Endodermal cell (in vitro differentiated cells): ENCODE data around the gene C19orf12. TPM values are rescaled to one million over a fixed set of nuclear protein-coding genes. Genes with fewer than 3 reads are reported as not detected.

ENCODE experiments used
- DNase-seq: peaks from one replicate; pipeline ENCODE4 v3.0.0-alpha.2; 2017
- H3K27ac ChIP-seq: 2 replicates; pipeline ENCODE4 v1.5.1; 2013; ENCODE audit warnings: mild to moderate bottlenecking, low read depth, low read length, moderate library complexity
- H3K27me3 ChIP-seq: 2 replicates; pipeline ENCODE4 v1.6.1; 2013; ENCODE audit warnings: mild to moderate bottlenecking, low read length, moderate library complexity; ENCODE audit not compliant: insufficient read depth, control insufficient read depth, poor library complexity, severe bottlenecking
- H3K36me3 ChIP-seq: 2 replicates; pipeline ENCODE4 v1.7.0; 2013; ENCODE audit warnings: mild to moderate bottlenecking, low read length, moderate library complexity; ENCODE audit not compliant: control insufficient read depth, insufficient read depth
- H3K4me1 ChIP-seq: one replicate; pipeline ENCODE4 v1.7.0; 2013; ENCODE audit warnings: low read length; ENCODE audit not compliant: control insufficient read depth, insufficient read depth
- H3K4me3 ChIP-seq: 2 replicates; pipeline ENCODE4 v1.5.1; 2013; ENCODE audit warnings: mild to moderate bottlenecking, low read length, moderate library complexity
- H3K9ac ChIP-seq: 2 replicates; pipeline ENCODE4 v1.6.1; 2013; ENCODE audit warnings: mild to moderate bottlenecking, low read length, moderate library complexity; ENCODE audit not compliant: poor library complexity, severe bottlenecking; ENCODE audit errors: extremely low read depth
- H3K9me3 ChIP-seq: 2 replicates; pipeline ENCODE4 v1.6.1; 2013; ENCODE audit warnings: mild to moderate bottlenecking, low read length, moderate library complexity; ENCODE audit not compliant: control insufficient read depth
- H3K27ac Mint-ChIP-seq: 2 replicates; pipeline ENCODE4 v1.8.0; 2020; ENCODE audit warnings: mixed read lengths
- H3K27me3 Mint-ChIP-seq: 2 replicates; pipeline ENCODE4 v1.8.0; 2021; ENCODE audit warnings: mild to moderate bottlenecking, mixed read lengths; ENCODE audit not compliant: insufficient read depth
- H3K36me3 Mint-ChIP-seq: 2 replicates; pipeline ENCODE4 v1.8.0; 2020; ENCODE audit warnings: low read depth, mixed read lengths
- H3K4me1 Mint-ChIP-seq: 2 replicates; pipeline ENCODE4 v1.8.0; 2020; ENCODE audit warnings: mixed read lengths
- H3K4me3 Mint-ChIP-seq: 2 replicates; pipeline ENCODE4 v1.8.0; 2020; ENCODE audit warnings: mild to moderate bottlenecking, moderate library complexity, mixed read lengths
- H3K9me3 Mint-ChIP-seq: 2 replicates; pipeline ENCODE4 v1.8.0; 2020; ENCODE audit warnings: mild to moderate bottlenecking, mixed read lengths
- CTCF ChIP-seq: fragments of 200-600 bp; sonication (generic); conservative IDR thresholded peaks from 2 replicates; pipeline ENCODE4 v1.5.0; 2021; ENCODE audit warnings: antibody characterized with exemption, mild to moderate bottlenecking
- WGBS, 2 experiments: methylation state at CpG; one replicate each; pipeline versions ENCODE4 v1.1.5 to v1.1.7; 2013; ENCODE audit warnings: missing lambda C conversion rate in 2 of 2, mixed read lengths in 1 of 2; ENCODE audit not compliant: insufficient coverage in 1 of 2, insufficient read length in 1 of 2; 5-methylcytosine and 5-hydroxymethylcytosine counted together
- total RNA-seq, 2 donors: library from RNA; stranded (reverse); fragmentation: NEBNext Ultra II Directional in 1 of 2; extraction: Animal tissue kit (Norgen Biotek cat#: 25700) in 1 of 2; gene quantifications; 2 replicates in 1 of 2; 3 replicates in 1 of 2; pipeline ENCODE4 v1.2.1, GENCODE V29; 2021

C19orf12 gene
- total RNA-seq, 2 donors from 2014 or later, result 18.9 to 22.9 TPM

- WGBS, 2 experiments, result 76% methylated on average over 4 of the region's 7 CpGs; no CpG with 5 or more reads in 1 of the 2 experiments
- Histone ChIP-seq H3K27ac (no peak overlapping the region), H3K4me1 (no peaks in the 10 kb centered on the region), H3K9me3 (no peaks in the 10 kb centered on the region), H3K4me3 (no peak overlapping the region), H3K36me3 (no peaks in the 10 kb centered on the region), H3K9ac (no peak overlapping the region), H3K27me3 (no peaks in the 10 kb centered on the region)
- peaks cover under 1% of the 10 kb centered on the region for H3K4me1 Mint-ChIP-seq
- H3K4me3 Mint-ChIP-seq, result no peak overlapping the region
- DNase-seq, result no peak
- H3K27ac Mint-ChIP-seq, result no peak overlapping the region
- H3K9me3 Mint-ChIP-seq, result no peaks in the 10 kb centered on the region
- no peak for TF ChIP-seq CTCF
- H3K27me3 Mint-ChIP-seq, result no peaks in the 10 kb centered on the region
- H3K36me3 Mint-ChIP-seq, result no peaks in the 10 kb centered on the region
Measured at GRCh38 chr19:29650772-29651387, 64.2 kb downstream of the C19orf12 start.

Other genes with a start within 250 kb of the C19orf12 start
- gene VSTM2B, start 189.3 kb downstream of the C19orf12 start, total RNA-seq, result under 1 TPM in 1 of 2 donors, not detected in 1; 0.18 TPM
- gene POP4, start 109.0 kb downstream of the C19orf12 start, total RNA-seq, result 10 to 100 TPM; 58.2 to 59.7 TPM
- gene PLEKHF1, start 49.8 kb downstream of the C19orf12 start, total RNA-seq, result 1 to 10 TPM; 2.6 to 2.8 TPM
- gene CCNE1, start 96.7 kb upstream of the C19orf12 start, total RNA-seq, result 10 to 100 TPM; 33.3 to 34.9 TPM
- gene URI1, start 227.0 kb upstream of the C19orf12 start, total RNA-seq, result 10 to 100 TPM; 49.6 to 59.7 TPM